ENCODE measurements around the gene HHIP. TPM values are rescaled to one million over a fixed set of nuclear protein-coding genes. Genes with fewer than 3 reads are reported as not detected.

Gene HHIP
- total RNA-seq, 1 donor from 2014 or later = 0.46 TPM

DNA sequence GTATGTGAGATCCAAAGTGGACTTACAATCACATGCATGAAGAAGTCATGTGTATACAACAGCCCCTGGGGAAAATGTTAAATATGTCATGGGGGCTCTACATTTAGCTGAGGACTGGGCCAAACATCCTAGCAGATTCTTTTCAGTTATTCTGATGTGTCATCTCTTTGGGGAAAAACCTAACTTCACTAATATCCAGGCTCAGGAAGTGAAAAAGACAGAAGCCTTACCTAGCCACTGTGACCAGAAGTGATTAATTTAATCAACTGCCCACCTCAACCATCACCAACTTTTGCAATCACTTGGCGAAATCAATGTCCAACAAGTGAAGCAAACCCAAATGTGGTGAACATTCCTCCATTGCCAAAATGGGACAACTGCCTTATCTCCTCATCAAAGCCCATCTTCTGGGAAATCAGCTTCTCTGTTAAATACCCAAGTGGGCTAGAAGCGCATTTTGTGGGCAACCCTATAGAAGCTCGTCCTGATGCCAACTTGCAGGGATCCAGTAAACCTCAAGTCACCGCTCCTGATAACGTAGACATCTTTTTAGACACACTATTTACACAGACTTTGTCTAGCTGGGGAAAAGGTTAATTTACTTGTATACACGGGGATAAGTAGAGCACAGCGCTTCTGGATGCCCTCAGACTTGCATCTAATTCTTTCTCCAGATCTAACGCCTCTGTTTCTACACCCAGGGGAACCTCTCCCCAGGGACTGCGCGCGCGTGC is 1.4 kb upstream of the HHIP start:
- TF ChIP-seq, protein P1, sequence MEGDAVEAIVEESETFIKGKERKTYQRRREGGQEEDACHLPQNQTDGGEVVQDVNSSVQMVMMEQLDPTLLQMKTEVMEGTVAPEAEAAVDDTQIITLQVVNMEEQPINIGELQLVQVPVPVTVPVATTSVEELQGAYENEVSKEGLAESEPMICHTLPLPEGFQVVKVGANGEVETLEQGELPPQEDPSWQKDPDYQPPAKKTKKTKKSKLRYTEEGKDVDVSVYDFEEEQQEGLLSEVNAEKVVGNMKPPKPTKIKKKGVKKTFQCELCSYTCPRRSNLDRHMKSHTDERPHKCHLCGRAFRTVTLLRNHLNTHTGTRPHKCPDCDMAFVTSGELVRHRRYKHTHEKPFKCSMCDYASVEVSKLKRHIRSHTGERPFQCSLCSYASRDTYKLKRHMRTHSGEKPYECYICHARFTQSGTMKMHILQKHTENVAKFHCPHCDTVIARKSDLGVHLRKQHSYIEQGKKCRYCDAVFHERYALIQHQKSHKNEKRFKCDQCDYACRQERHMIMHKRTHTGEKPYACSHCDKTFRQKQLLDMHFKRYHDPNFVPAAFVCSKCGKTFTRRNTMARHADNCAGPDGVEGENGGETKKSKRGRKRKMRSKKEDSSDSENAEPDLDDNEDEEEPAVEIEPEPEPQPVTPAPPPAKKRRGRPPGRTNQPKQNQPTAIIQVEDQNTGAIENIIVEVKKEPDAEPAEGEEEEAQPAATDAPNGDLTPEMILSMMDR (IDR thresholded peaks at IDR 0.05; ENCODE audit: unreplicated experiment) = no peak
- H3K4me1 Mint-ChIP-seq (ENCODE audit: unreplicated experiment) = peaks cover 23% of the 10 kb centered on the region
- H3K9me3 Mint-ChIP-seq (ENCODE audit: unreplicated experiment) = no peaks in the 10 kb centered on the region
- no peaks in the 10 kb centered on the region for H3K36me3 Mint-ChIP-seq (ENCODE audit: low read depth, unreplicated experiment)
- DNase-seq (ENCODE audit: low spot score) = no peak
- peak overlapping the region; percentile 82 for H3K4me3 Mint-ChIP-seq (ENCODE audit: unreplicated experiment)
- H3K27me3 Mint-ChIP-seq (ENCODE audit: unreplicated experiment) = peaks cover 17% of the 10 kb centered on the region
- no peak overlapping the region for H3K27ac Mint-ChIP-seq (ENCODE audit: unreplicated experiment)

DNA sequence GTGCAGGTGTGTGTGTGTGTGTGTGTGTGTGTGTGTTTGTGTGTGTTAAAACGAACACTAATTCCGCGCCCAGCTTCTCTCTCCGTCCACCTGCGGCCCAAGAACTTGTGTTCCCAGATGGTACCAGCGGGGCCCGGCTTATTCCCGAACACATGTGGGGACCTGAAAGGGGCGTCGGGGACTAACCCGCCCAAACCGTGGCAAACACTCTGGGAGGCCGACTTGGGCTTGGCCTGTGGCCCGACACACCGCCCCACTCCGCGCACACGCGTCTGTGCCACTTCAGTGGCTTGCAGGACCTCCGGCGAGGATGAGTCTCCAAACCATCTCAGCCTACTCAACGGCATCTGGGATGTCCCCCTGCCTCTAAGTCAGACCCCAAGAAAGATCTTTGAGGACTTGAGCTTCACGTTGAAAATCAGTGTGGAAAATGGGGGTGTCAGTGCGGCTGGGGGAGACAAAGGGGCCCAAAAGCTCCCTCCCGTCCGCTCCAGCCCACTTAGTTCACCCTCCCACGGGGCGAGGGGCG is 790 bp upstream of the HHIP start:
- peak overlapping the region; percentile 82 for H3K4me3 Mint-ChIP-seq (ENCODE audit: unreplicated experiment)
- no peaks in the 10 kb centered on the region for H3K9me3 Mint-ChIP-seq (ENCODE audit: unreplicated experiment)
- H3K27ac Mint-ChIP-seq (ENCODE audit: unreplicated experiment) = no peak overlapping the region
- no peaks in the 10 kb centered on the region for H3K36me3 Mint-ChIP-seq (ENCODE audit: low read depth, unreplicated experiment)
- TF ChIP-seq, protein P1 (IDR thresholded peaks at IDR 0.05; ENCODE audit: unreplicated experiment) = no peak
- H3K4me1 Mint-ChIP-seq (ENCODE audit: unreplicated experiment) = peaks cover 28% of the 10 kb centered on the region
- H3K27me3 Mint-ChIP-seq (ENCODE audit: unreplicated experiment) = peaks cover 17% of the 10 kb centered on the region
- no peak for DNase-seq (ENCODE audit: low spot score)

DNA sequence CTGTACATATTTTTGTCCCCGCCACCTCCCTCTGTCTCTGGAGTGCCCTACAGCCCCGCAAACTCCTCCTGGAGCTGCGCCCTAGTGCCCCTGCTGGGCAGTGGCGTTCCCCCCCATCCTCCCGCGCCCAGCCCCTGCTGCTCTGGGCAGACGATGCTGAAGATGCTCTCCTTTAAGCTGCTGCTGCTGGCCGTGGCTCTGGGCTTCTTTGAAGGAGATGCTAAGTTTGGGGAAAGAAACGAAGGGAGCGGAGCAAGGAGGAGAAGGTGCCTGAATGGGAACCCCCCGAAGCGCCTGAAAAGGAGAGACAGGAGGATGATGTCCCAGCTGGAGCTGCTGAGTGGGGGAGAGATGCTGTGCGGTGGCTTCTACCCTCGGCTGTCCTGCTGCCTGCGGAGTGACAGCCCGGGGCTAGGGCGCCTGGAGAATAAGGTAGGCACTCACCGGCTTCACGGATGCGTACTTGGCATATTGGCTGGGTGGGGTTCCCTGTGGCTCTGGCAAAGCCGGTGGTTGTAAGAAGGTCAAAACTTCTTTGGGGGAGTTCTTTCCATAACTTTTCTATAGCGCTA is 653 bp downstream of the HHIP start:
- peak; percentile 37 for DNase-seq (ENCODE audit: low spot score)
- peak overlapping the region; percentile 92 for H3K4me3 Mint-ChIP-seq (ENCODE audit: unreplicated experiment)
- H3K27me3 Mint-ChIP-seq (ENCODE audit: unreplicated experiment) = peaks cover 17% of the 10 kb centered on the region
- H3K9me3 Mint-ChIP-seq (ENCODE audit: unreplicated experiment) = no peaks in the 10 kb centered on the region
- no peak overlapping the region for H3K27ac Mint-ChIP-seq (ENCODE audit: unreplicated experiment)
- no peaks in the 10 kb centered on the region for H3K36me3 Mint-ChIP-seq (ENCODE audit: low read depth, unreplicated experiment)
- TF ChIP-seq, protein P1 (IDR thresholded peaks at IDR 0.05; ENCODE audit: unreplicated experiment) = no peak
- H3K4me1 Mint-ChIP-seq (ENCODE audit: unreplicated experiment) = peaks cover 30% of the 10 kb centered on the region

DNA sequence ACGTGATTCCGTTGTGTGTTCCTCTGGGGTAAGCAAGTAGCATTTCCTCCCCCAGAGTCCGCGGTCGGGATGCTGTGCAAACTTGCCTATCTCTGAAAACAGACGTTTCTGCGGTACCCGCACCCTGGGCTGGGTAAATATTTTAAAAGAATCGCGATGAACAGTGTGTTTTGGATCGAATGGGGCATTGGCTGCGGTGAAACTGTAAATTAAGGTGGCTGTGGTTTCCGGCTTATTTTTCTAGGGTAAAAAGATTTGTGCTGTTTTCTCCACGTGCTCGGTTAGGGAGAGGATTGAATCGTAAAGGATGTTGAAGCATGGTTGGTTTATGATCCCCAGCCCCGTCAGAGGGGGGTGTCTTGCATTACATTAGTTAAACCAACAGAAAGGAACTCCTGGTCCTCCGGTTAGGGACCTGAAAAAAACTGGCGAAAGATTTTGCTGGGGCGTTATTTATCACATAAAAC is 1.2 kb downstream of the HHIP start:
- Mint-ChIP-seq H3K36me3 (ENCODE audit: low read depth, unreplicated experiment) (no peaks in the 10 kb centered on the region), H3K27me3 (ENCODE audit: unreplicated experiment) (peaks cover 17% of the 10 kb centered on the region), H3K4me1 (ENCODE audit: unreplicated experiment) (peaks cover 30% of the 10 kb centered on the region), H3K9me3 (ENCODE audit: unreplicated experiment) (no peaks in the 10 kb centered on the region), H3K27ac (ENCODE audit: unreplicated experiment) (no peak overlapping the region), H3K4me3 (ENCODE audit: unreplicated experiment) (peak overlapping the region; percentile 92)
- TF ChIP-seq, protein P1 (IDR thresholded peaks at IDR 0.05; ENCODE audit: unreplicated experiment) = no peak
- DNase-seq (ENCODE audit: low spot score) = peak; percentile 13

DNA sequence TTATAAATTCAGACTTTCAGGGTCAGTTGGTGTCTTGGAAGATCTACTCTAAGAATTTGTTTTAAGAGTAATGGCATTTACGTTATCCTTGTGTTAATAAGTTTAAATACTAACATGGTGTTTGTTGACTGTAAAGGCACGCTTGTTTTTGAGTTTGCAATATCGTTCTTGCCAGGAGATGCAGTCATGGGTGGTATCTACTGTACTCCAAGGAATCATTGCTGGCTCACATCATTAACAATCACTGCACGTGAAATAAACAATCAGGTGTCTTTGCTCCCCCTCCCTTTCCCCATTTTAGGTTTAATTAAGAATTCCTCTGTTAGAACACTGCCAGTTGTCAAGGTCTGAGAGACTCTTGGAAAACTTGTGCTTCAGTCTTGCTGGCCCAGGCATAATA is 1.6 kb downstream of the HHIP start:
- DNase-seq (ENCODE audit: low spot score) = no peak
- Mint-ChIP-seq H3K4me3 (ENCODE audit: unreplicated experiment) (peak overlapping the region; percentile 92), H3K4me1 (ENCODE audit: unreplicated experiment) (peaks cover 30% of the 10 kb centered on the region), H3K36me3 (ENCODE audit: low read depth, unreplicated experiment) (no peaks in the 10 kb centered on the region), H3K27ac (ENCODE audit: unreplicated experiment) (no peak overlapping the region), H3K27me3 (ENCODE audit: unreplicated experiment) (peaks cover 17% of the 10 kb centered on the region), H3K9me3 (ENCODE audit: unreplicated experiment) (no peaks in the 10 kb centered on the region)
- TF ChIP-seq, protein P1 (IDR thresholded peaks at IDR 0.05; ENCODE audit: unreplicated experiment) = no peak

Data from endothelial cell (in vitro differentiated cells).